AG09309 (cell line): ENCODE results near the gene ABCF2.

ENCODE experiments used
- DNase-seq: peaks from one replicate; pipeline ENCODE4 v3.0.0-alpha.2; 2010; ENCODE audit warnings: low read depth
- H3K4me3 ChIP-seq: 2 replicates; pipeline ENCODE4 v1.5.1; 2011; ENCODE audit warnings: mild to moderate bottlenecking, low read depth, low read length, moderate library complexity; ENCODE audit not compliant: control insufficient read depth
- CTCF ChIP-seq: IDR thresholded peaks from 2 replicates; pipeline ENCODE4 v1.5.1; 2011; ENCODE audit warnings: mild to moderate bottlenecking, low read depth, low read length, inconsistent platforms; ENCODE audit not compliant: insufficient read depth, control insufficient read depth; ENCODE audit errors: missing control alignments

The ABCF2 gene

GRCh38 chr7:151226875-151227782 lies at the start of gene ABCF2:
TSS of gene ABCF2 (minus strand) at chr7:151227205. CDS start at chr7:151226458, 747 bp downstream.
- peak within 1 kb of the TSS; percentile 97 for H3K4me3 ChIP-seq
- TF ChIP-seq CTCF, result no peak
- DNase-seq, result peak; percentile 96

DNA sequence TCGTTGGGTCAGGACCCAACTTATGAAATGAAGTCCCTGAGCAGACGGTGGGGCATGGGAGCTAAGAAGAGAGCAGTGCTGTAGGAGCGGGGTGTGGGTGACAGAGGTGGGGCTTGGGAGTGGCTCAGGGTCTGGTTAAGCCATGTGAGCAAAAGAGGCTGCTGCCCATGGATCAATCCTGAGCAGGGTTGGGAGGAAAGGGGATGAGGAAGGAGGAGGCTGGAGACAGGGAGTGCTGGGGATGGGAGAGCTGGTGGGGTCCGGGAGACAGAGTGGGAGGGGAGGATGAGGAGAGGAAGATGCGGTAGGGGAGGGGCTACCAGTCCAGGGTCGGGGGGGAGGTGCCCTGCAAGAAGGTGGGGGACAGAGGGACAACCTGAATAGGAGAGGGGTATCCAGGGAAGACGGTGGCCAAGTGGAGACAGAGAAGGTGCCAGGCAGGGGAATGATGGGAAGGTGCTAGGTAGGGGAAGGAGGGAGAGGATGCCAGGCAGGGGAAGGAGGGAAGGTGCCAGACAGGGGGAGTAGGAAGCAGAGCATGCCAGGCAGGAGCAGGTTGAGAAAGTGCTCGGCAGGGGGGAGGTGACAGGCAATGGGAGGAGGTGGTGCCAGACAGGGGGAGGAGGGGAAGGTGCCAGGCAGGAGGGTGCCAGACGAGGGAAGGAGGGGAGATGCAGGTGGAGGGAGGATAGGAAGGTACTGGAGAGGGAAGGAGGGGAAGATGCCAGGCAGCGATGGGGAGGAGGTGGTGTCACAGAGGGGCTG lies 49.0 kb upstream of the ABCF2 start:
- no peak for TF ChIP-seq CTCF
- DNase-seq, result no peak
- H3K4me3 ChIP-seq, result no peak overlapping the region; the same call in 1 of the 2 replicates

- no peak overlapping the region for H3K4me3 ChIP-seq
- no peak for DNase-seq
- no peak for TF ChIP-seq CTCF
Observed at GRCh38 chr7:151274936-151275812, 48.2 kb upstream of the ABCF2 start.

DNA sequence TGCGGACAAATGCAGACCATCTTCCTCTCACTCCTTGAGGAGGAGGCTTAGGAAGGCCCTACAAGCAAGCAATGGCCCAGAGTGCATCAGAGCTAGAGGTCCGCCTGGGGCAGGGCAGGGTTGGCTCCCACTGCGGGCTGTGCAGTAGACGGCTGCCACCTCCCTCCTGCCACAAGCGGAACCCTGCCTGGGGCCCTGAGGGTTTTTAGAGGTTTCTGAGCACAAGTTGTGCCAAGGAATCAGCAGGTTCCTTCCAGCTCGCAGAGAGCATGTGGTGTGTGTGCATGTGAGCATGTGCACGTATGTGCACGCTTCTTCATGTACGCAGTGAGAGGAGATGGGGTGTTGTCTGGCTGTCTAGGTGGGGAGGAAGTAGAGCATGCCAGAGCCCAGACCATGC lies 47.4 kb upstream of the ABCF2 start:
- no peak for TF ChIP-seq CTCF
- H3K4me3 ChIP-seq, result no peak overlapping the region
- DNase-seq, result no peak

DNA sequence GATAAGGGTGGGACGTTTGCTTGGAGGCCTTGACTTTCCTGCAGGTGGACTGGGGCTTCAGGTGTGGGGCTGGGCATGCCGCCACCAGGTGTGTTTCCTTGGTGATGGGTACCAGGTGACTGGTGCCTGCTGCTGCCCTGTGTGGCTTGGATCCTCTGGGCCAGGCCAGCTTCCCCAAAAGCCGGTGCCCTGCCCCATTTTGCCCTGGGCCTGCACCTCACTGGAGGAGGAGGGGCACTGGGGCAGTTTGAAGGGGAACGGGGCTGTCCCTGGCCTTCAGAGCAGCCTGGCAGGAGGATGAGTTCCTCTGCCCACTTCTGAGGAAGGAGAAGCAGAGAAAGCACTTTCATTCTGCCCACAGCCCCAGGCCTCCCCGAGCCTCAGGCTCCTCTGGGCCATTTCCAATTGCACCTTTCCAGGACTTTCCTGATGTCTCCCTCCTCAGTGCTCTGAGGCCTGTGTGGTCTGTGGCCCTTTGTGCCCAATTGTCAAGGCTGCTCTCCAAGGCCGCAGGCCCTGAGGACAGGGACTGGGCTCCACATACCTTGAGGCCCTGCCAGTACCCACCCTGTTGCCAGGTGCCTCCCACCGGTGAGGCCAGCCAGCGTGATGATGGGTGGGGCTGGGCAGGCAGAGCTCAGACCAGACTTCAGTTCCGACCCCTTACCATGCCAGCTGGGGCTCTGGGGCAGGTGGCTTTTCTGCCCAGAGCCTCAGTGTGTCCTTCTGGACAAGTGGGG lies 46.8 kb upstream of the ABCF2 start:
- DNase-seq, result no peak
- no peak for TF ChIP-seq CTCF
- H3K4me3 ChIP-seq, result no peak overlapping the region
